B cell (primary cell): Measurements from ENCODE around the gene ZCCHC24. TPM values are rescaled to one million over a fixed set of nuclear protein-coding genes. Genes with fewer than 3 reads are reported as not detected.

ENCODE experiments used
- ATAC-seq: fragments of 200-7000 bp; cut with Tn5 transposase; one replicate; pipeline ENCODE4 v1.10.0; 2021; ENCODE audit warnings: low read depth, mild to moderate bottlenecking, moderate number of reproducible peaks, moderate library complexity
- CTCF ChIA-PET: fragments of 350-600 bp; sonication (Branson Sonifier 250); formaldehyde crosslinking; loops from one replicate; lab custom pipeline; 2021; ENCODE audit warnings: antibody characterized with exemption, inconsistent platforms; lab: Charles Lee
- POLR2A ChIA-PET: fragments of 350-600 bp; sonication (Branson Sonifier 250); formaldehyde crosslinking; loops from one replicate; lab custom pipeline; 2021; ENCODE audit warnings: antibody characterized with exemption; lab: Charles Lee
- DNase-seq: peaks from one replicate; pipeline ENCODE4 v3.0.0; 2013
- H2AFZ ChIP-seq: 2 replicates; pipeline ENCODE4 v1.6.1; 2012; ENCODE audit warnings: mild to moderate bottlenecking, low read depth, low read length; ENCODE audit not compliant: insufficient read depth, poor library complexity, severe bottlenecking
- H3K27ac ChIP-seq, 2 donors: 1 replicate in 1 of 2; 2 replicates in 1 of 2; pipeline ENCODE4 v1.5.1; 2012 to 2013; ENCODE audit warnings: low read length in 2 of 2, mild to moderate bottlenecking in 2 of 2, moderate library complexity in 1 of 2
- H3K27me3 ChIP-seq, 4 experiments: fragments of 200-600 bp in 1 of 4; sonication (generic) in 1 of 4; replicated peaks in 1 of 4; 1 replicate in 2 of 4; 2 replicates in 2 of 4; pipeline versions ENCODE4 v1.6.1 to v1.7.0; 2013 to 2016; ENCODE audit warnings: low read length in 3 of 4, mild to moderate bottlenecking in 2 of 4, mixed read lengths in 1 of 4, moderate library complexity in 1 of 4; ENCODE audit not compliant: insufficient read depth in 4 of 4, control insufficient read depth in 3 of 4; ENCODE audit errors: control extremely low read depth in 1 of 4
- H3K36me3 ChIP-seq, 2 experiments: replicated peaks in 1 of 2; 1 replicate in 1 of 2; 2 replicates in 1 of 2; pipeline versions ENCODE4 v1.6.1 to v1.7.1; 2013; ENCODE audit warnings: low read length in 1 of 2; ENCODE audit not compliant: insufficient read depth in 2 of 2, control insufficient read depth in 1 of 2; ENCODE audit errors: control extremely low read depth in 1 of 2, extremely low read depth in 1 of 2
- H3K4me1 ChIP-seq, 2 donors: fragments of 200-600 bp in 1 of 2; sonication (generic) in 1 of 2; 1 replicate in 1 of 2; 2 replicates in 1 of 2; pipeline versions ENCODE4 v1.5.1 to v1.6.1; 2013 to 2017; ENCODE audit warnings: low read length in 2 of 2; ENCODE audit not compliant: control insufficient read depth in 2 of 2, insufficient read depth in 2 of 2
- H3K4me2 ChIP-seq: replicated peaks from 2 replicates; pipeline ENCODE3; 2012; ENCODE audit warnings: mild to moderate bottlenecking, low read depth, low read length; ENCODE audit not compliant: poor library complexity, severe bottlenecking
- H3K4me3 ChIP-seq, 5 experiments: fragments of 200-600 bp in 1 of 5; sonication (generic) in 1 of 5; 1 replicate in 3 of 5; 2 replicates in 2 of 5; pipeline versions ENCODE4 v1.5.1 to v1.7.0; 2011 to 2016; ENCODE audit warnings: low read length in 4 of 5, mild to moderate bottlenecking in 4 of 5, low read depth in 2 of 5, control low read depth in 1 of 5, moderate library complexity in 1 of 5; ENCODE audit not compliant: insufficient read depth in 1 of 5; ENCODE audit errors: control extremely low read depth in 1 of 5, extremely low read depth in 1 of 5
- H3K79me2 ChIP-seq: fragments of 200-600 bp; sonication (generic); one replicate; pipeline ENCODE4 v1.6.0; 2016; ENCODE audit warnings: low read length; ENCODE audit not compliant: control insufficient read depth, insufficient read depth
- H3K9ac ChIP-seq: fragments of 200-600 bp; sonication (generic); 2 replicates; pipeline ENCODE4 v1.6.1; 2017; ENCODE audit warnings: mild to moderate bottlenecking, low read length, moderate library complexity
- H3K9me3 ChIP-seq, 3 donors: one replicate each; pipeline versions ENCODE4 v1.6.1 to v1.7.1; 2013; ENCODE audit warnings: low read length in 2 of 3; ENCODE audit not compliant: control insufficient read depth in 2 of 3, insufficient read depth in 1 of 3; ENCODE audit errors: control extremely low read depth in 1 of 3
- H4K20me1 ChIP-seq: 2 replicates; pipeline ENCODE4 v1.6.0; 2012; ENCODE audit warnings: mild to moderate bottlenecking, low read length; ENCODE audit not compliant: insufficient read depth, control insufficient read depth, poor library complexity, severe bottlenecking
- H3K27ac Mint-ChIP-seq: one replicate; pipeline ENCODE4 v1.8.0; 2021; ENCODE audit warnings: mixed read lengths
- H3K27me3 Mint-ChIP-seq: one replicate; pipeline ENCODE4 v1.8.0; 2021; ENCODE audit warnings: mixed read lengths
- H3K4me1 Mint-ChIP-seq: one replicate; pipeline ENCODE4 v1.8.0; 2021; ENCODE audit warnings: mixed read lengths
- H3K4me3 Mint-ChIP-seq: one replicate; pipeline ENCODE4 v1.8.0; 2021; ENCODE audit warnings: mixed read lengths
- H3K9me3 Mint-ChIP-seq: one replicate; pipeline ENCODE4 v1.8.0; 2022; ENCODE audit warnings: mixed read lengths; ENCODE audit not compliant: insufficient read depth
- CTCF ChIP-seq: fragments of 200-600 bp; IDR thresholded peaks from one replicate; pipeline ENCODE4 v1.8.0; 2022; ENCODE audit warnings: antibody characterized with exemption, mild to moderate bottlenecking
- EZH2 ChIP-seq: IDR thresholded peaks from 2 replicates; pipeline ENCODE4 v1.6.1; 2012; ENCODE audit warnings: borderline replicate concordance, low read depth, mild to moderate bottlenecking, moderate library complexity, low read length; ENCODE audit not compliant: insufficient read depth, poor library complexity, severe bottlenecking
- WGBS: methylation state at CpG from one replicate; pipeline ENCODE4 v1.1.5; 2013; ENCODE audit warnings: missing lambda C conversion rate; ENCODE audit not compliant: insufficient coverage; 5-methylcytosine and 5-hydroxymethylcytosine counted together
- intact Hi-C: fragments of 100-400 bp; cut with micrococcal nuclease; formaldehyde crosslinking; loops from one replicate; pipeline ENCODE4 v1.10.0; 2022
- polyA plus RNA-seq: library from polyadenylated mRNA; depleted of rRNA; stranded (reverse); fragments of >200 nt; gene quantifications from 2 replicates; pipeline ENCODE4 v1.2.3, GENCODE V29; 2012
- total RNA-seq, 2 donors: library from RNA; stranded (reverse); fragments of 120-200 nt in 1 of 2; gene quantifications; 1 replicate in 1 of 2; 2 replicates in 1 of 2; pipeline versions ENCODE4 v1.2.3 to v1.2.4, GENCODE V29; 2013 to 2022

ZCCHC24 gene
- total and polyA plus RNA-seq, 2 donors (not counting 1 experiment from before 2014, with no cell fraction given), result 0.34 to 2.3 TPM

- Histone ChIP-seq H4K20me1 (no peaks in the 10 kb centered on the region), H3K4me3 (no peak overlapping the region), H3K4me1 (no peaks in the 10 kb centered on the region), H3K79me2 (no peaks in the 10 kb centered on the region), H2AFZ (no peak overlapping the region), H3K4me2 (no peak overlapping the region), H3K9me3 (no peaks in the 10 kb centered on the region), H3K9ac (no peak overlapping the region), H3K27me3 (peaks cover 0 to 4% (median 1%) of the 10 kb centered on the region in 4 experiments), H3K27ac (no peak overlapping the region), H3K36me3 (no peaks in the 10 kb centered on the region)
- 90% methylated on average over 7 of the region's 11 CpGs for WGBS
- TF ChIP-seq EZH2, result no peak
- TF ChIP-seq CTCF, result peak; percentile 51
- Mint-ChIP-seq H3K4me1 (no peaks in the 10 kb centered on the region), H3K4me3 (no peak overlapping the region), H3K27me3 (no peaks in the 10 kb centered on the region), H3K27ac (no peak overlapping the region), H3K9me3 (no peaks in the 10 kb centered on the region)
- intact Hi-C loops, result loop anchor here (1.0 kb wide), 2 partner anchors 67 to 87 kb away; no protein-coding TSS in a partner anchor
- ATAC-seq (no peak), DNase-seq (peak; percentile 45)
- POLR2A ChIA-PET, result no interaction called here
- CTCF ChIA-PET, result interaction anchor here (1.5 kb wide), 1 partner anchor 26 kb away, joined by 4 read pairs; no protein-coding TSS in a partner anchor
Observed at GRCh38 chr10:79400146-79401004, 45.0 kb downstream of the ZCCHC24 start.

GRCh38 chr10:79399223-79399831 is 46.1 kb downstream of the ZCCHC24 start:
- H3K4me3 Mint-ChIP-seq, result no peak overlapping the region
- no peaks in the 10 kb centered on the region for H3K4me1 Mint-ChIP-seq
- no peak overlapping the region for H3K4me3 ChIP-seq
- H2AFZ ChIP-seq, result no peak overlapping the region
- DNase-seq (no peak), ATAC-seq (no peak)
- no peaks in the 10 kb centered on the region for H3K9me3 Mint-ChIP-seq
- no peaks in the 10 kb centered on the region for H3K79me2 ChIP-seq
- no peaks in the 10 kb centered on the region for H3K9me3 ChIP-seq
- no peaks in the 10 kb centered on the region for H3K4me1 ChIP-seq
- H3K27ac ChIP-seq, result no peak overlapping the region
- H3K27me3 ChIP-seq, result peaks cover 0 to 4% (median 1%) of the 10 kb centered on the region in 4 experiments
- H3K4me2 ChIP-seq, result no peak overlapping the region
- ChIA-PET CTCF (no interaction called here), POLR2A (no interaction called here)
- no peaks in the 10 kb centered on the region for H3K36me3 ChIP-seq
- intact Hi-C loops, result no loop called here
- TF ChIP-seq EZH2 (no peak), CTCF (no peak)
- H3K27me3 Mint-ChIP-seq, result no peaks in the 10 kb centered on the region
- WGBS, result 50% methylated on average over 12 of the region's 15 CpGs
- H4K20me1 ChIP-seq, result no peaks in the 10 kb centered on the region
- no peak overlapping the region for H3K9ac ChIP-seq
- no peak overlapping the region for H3K27ac Mint-ChIP-seq
